SK-N-DZ (cell line): ENCODE measurements around the gene NT5C1B.
A peak's percentile ranks its signal among the peaks of the same experiment; 100 is the strongest.

Source experiments
- DNase-seq: peaks from one replicate; pipeline ENCODE4 v3.0.0-alpha.2; 2015; ENCODE audit warnings: low spot score

Gene NT5C1B

GRCh38 chr2:18599509-18600254 is 10.3 kb upstream of the NT5C1B start:
- no peak for DNase-seq

GRCh38 chr2:18598848-18599484 is 9.6 kb upstream of the NT5C1B start:
- DNase-seq = no peak

DNA sequence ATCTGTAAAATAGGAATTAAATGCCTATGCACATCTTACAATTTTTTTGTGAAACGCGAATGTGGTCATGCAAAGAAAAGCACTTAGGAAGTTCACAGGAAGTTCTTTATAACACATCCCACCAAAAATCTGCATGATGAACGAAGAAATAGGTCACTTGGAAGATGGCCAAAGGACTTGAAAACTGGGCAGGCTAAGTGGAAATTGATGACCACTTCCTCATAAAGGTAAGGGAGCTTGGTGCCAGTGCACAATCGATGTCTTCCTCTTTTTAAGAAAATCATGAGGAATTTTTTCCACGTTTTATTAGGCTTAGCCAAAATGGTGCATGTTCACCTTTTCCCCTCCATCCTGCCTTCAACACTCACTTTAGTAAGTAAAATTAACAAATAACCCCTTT is 8.2 kb upstream of the NT5C1B start:
- DNase-seq = no peak

DNA sequence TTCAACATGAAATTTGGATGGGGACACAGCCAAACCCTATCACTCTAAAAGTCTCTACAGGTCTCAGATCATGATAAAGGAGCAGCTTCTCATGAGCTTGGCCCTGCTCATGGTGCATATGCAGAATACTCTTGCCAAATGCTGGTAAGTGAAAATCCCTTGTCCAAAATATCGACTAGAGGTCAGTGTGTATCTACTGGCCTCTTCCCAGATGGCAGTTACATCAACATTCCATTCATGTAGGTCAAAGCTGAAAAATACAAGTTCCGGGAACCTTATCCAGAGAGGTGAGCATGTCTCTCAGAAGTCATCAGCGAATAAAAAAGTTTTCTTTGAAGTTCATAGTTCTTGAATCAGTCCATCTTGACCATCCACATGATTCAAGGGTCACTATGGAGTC is 7.6 kb upstream of the NT5C1B start:
- no peak for DNase-seq

GRCh38 chr2:18593496-18593895 is 4.1 kb upstream of the NT5C1B start:
- DNase-seq = no peak

DNA sequence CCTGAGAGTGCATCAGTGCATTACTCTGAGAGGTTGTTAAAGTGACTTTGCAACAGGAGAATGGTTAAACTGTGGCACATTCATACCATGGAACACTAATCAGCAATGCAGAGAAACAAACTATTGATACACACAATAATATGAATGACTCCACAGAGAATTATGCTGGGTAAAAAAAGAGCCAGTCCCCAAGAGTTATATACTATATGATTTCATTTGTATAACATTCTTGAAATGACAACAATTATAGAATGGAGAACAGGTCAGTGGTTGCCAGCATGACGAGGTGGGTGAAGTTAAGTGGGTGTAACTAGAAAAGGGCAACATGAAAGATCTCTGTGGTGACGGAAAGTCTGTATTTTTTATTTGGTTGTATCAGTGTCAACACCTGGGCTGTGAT is 3.0 kb upstream of the NT5C1B start:
- no peak for DNase-seq

- no peak for DNase-seq
Observed at GRCh38 chr2:18588802-18589201, 567 bp downstream of the NT5C1B start.

DNA sequence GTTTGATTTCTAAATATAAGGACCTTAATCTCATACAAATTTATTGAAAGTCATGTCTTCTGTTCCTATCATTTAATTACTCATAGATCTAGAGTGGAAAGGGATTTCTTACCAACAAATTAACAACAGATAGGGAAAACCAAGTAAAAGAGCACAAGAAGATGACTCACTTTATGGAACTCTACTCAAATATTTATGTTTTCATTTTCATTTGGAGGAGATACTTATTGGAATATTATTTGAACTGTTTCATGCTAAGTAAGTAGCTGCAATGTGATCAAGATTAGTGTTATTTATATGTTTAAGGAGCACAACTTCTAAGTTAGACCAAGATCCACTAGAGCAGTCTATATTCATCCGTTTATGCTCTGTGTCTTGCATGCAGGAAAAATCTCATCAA is 1.3 kb downstream of the NT5C1B start:
- DNase-seq = no peak

DNA sequence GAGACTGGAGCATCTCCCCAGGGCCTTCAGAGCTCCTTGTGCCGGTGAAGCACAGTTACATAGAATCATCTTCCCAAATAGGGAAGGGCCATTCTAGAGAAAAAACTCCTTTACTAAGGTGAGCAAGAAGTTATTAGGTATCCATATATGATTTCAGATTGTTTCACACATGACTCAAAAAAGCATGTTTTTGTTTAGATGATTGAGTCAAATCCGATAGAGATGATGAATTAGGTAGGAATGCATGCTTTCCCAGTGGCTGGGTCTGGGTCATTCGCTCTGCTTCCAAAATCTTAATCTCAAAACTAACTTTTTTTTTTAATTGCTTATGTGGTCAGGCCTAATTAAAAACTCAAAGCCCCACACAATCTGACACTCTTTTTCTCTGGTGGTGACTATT is 3.8 kb downstream of the NT5C1B start:
- DNase-seq = no peak

GRCh38 chr2:18584608-18584954 is 4.8 kb downstream of the NT5C1B start:
- no peak for DNase-seq

GRCh38 chr2:18583905-18584607 is 5.3 kb downstream of the NT5C1B start:
- no peak for DNase-seq

DNA sequence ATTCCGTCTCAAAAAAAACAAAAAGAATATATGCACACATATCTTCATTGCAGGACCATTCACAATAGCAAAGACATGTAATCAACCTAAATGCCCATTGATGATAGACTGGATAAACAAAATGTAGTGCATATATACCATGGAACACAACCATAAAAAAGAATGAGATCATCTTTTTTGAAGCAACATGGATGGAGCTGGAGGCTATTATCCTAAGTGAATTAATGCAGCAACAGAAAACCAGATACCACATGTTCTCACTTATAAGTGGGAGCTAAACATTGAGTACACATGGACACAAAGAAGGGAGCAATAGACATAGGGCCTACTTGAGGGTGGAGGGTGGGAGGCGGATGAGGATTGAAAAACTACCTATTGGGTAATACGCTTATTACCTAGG is 8.8 kb downstream of the NT5C1B start:
- DNase-seq = no peak

- no peak for DNase-seq
Observed at GRCh38 chr2:18578033-18578432, 11.3 kb downstream of the NT5C1B start.

DNA sequence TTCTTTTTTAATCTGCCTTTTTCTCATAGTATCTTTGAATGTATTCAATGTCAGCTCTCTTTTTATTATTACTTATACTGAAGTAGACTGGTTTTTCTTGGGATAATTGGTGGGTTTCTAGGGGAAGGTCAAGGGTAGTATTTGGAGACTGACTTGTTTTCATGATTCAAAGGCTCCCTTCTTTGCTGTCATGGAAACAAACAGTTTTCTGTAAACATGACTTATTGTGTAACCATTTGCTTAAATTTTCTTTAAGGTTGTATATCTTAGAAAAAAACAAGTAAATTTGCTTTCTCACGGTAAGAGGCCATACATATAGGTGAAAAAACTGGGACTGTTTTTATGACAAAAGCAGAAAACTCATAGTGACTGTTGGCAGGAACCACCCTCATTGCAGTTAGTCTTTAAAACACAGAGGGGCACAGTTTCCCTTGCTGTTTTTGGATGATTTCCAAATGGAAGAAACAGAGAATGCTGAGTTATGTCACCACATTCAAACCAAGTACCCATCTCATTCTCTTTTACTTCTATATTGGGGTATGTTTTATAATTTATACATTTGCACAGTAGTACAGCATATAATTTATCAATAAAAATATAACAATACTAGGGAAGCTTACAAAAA is 23.1 kb downstream of the NT5C1B start:
- no peak for DNase-seq

DNA sequence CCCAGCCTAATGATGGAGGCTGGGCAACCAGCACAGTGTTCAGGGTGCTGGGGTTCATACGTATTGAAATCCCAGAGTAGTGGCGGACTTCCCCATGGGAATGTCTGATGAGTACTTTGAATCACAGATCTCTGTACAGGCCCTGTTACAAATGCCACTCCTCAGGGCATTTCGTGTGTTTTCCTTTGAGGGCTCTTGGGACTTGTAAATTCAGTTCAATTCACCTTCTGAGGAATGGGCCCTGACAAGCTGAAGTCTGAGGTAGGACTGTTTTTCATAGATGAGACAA is 28.6 kb downstream of the NT5C1B start:
- DNase-seq = no peak

- peak; percentile 95 for DNase-seq
Observed at GRCh38 chr2:18560031-18560796, 29.2 kb downstream of the NT5C1B start, which contains the start of gene RDH14. Gene RDH14 (minus strand): TSS chr2:18560653. CDS start chr2:18560572, 81 bp downstream.

DNA sequence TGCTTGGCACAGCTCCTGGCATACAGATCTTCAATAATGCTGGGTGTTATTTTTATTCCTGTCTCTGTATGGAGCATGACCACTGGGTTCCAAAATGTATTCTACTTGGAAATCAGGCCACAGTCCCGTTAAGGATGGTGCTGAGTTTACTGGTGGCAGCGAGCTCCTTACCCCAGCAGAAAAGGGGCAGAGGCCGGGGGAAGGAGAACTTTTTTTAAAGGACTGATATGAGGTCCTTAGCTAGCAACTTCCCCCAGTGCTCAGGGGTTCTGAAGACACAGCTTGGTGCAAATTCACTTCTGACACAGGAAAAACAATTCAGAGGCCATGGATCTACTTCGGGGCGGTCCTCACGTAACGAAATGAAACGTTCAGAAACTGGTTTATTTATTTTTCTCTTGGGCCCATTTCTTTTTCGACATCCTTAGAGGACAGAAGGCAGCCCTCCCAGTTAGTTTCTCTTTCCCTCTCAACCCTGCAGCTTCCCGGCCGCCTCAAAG is 29.8 kb downstream of the NT5C1B start:
- no peak for DNase-seq

GRCh38 chr2:18558458-18558857 is 30.9 kb downstream of the NT5C1B start:
- no peak for DNase-seq

- no peak for DNase-seq
Observed at GRCh38 chr2:18557121-18557520, 32.2 kb downstream of the NT5C1B start.

DNA sequence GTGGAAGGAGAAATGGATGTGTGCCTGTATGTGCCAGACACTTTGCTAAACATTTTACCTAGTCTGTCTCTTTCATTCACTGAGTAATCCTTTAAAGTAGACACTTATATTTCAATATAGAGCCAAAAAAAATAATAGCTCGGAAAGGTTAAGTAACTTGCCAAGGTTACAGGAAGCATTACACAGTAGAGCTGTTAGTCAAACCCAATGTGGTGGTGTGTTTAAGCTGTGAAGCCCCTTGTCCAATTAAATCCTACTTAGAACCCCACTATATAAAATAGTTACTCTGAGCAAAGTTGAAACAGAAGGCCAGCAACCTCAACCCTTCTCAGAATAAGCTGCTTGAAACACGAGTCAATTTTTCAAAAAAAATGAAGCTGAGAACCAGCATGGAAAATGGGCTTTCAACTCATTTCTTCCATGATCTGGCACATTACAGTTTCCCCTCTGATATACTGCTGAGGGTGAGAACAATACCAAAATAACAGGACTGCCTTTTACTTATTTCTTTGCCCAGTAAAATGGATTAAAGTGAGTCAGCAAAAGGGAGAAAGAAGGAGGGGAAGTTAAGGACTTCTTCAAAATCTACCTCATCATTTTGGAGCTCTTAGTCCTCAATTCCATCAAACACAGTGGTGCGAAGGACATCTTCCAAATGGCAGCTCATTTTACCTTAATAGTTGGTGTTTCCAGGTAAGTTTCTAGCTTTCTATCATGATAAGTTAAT is 36.9 kb downstream of the NT5C1B start:
- DNase-seq = no peak

GRCh38 chr2:18551623-18552022 is 37.7 kb downstream of the NT5C1B start:
- no peak for DNase-seq
